ENCODE data around the gene GATA6.

DNA sequence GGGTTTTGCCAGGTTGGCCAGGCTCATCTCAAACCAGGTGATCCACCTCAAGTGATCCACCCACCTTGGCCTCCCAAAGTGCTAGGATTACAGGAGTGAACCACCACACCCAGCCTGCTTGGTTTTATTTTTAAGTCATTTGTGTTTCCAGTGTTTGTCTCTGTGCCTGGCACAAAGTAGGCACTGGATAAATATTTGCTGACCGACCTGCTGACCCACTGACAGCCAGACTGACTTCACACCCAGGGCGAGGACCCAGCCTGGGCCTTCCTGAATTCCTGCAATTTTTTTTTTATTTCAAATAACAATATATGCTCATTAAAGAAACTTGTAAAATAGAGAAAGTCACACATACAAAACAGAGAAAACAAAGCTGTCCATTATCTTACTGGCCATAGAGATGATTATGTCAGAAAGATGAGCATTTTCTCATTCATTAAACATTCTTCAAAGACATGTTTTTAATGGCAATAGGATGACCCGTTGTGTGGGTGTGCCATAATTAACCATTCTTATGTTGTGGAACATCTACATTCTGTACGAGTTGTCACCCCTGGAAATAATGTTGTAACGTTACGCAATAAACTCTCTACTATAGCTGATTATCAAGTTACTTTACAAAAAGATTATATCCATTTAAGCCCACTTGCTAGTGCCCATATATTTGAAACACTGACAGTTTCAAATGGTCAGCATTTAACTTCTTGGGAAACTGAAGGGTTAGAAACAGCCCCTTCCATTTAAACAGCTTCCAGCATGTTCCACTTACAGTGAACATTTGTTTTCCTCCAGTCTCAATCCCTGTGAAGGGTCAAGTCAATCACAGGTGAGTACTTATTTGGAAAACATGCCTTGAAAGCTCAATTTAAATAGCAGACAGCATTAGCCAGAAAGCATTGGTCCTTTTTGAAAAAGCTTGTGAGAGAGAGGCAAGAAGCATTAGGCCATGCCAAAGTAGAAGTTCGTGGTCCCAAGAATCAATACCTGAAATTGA, 25.7 kb upstream of the GATA6 start:
- TF ChIP-seq SIN3A (IDR thresholded peaks at IDR 0.05; ENCODE audit: low read depth): no peak
- no peak for TF ChIP-seq ATF3 (IDR thresholded peaks at IDR 0.05)
- TF ChIP-seq POLR2A (IDR thresholded peaks at IDR 0.05; ENCODE audit: borderline replicate concordance, extremely low read depth, insufficient read depth, insufficient read length): no peak
- TF ChIP-seq, protein P1, sequence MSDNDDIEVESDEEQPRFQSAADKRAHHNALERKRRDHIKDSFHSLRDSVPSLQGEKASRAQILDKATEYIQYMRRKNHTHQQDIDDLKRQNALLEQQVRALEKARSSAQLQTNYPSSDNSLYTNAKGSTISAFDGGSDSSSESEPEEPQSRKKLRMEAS (IDR thresholded peaks at IDR 0.05): no peak

Measured in HCT116 (cell line).